HG02588 (cell line): ENCODE results near the gene TGDS.
"Not testable (repeated sequence)": the region's sequence is repeated elsewhere in the genome, so short reads cannot be mapped to it uniquely, and the experiment has no call there.

Source experiments
- ATAC-seq: cut with Tn5 transposase; IDR thresholded peaks from one replicate; pipeline ENCODE4 v1.9.1; 2021; ENCODE audit warnings: mild to moderate bottlenecking, moderate library complexity; ENCODE audit not compliant: unreplicated experiment

The TGDS gene

DNA sequence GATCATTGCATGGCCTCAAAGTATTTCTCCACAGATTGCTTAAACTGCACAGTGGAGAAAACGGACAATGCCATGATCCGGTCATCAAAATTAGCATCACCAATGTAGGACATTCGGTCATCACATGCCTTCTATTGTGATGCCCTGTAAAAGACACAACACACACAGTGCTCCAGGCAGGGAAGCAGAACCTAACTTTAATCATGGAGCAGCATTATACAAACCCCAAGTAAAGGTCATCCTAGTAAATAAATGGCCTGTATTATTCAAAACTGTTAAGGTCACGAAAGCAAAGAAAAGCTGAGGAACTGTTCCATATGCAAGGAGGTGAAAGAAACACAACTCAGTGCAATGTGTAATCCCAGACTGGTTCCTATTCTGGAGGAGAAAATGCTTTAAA lies 42.2 kb downstream of the TGDS start:
- no peak for ATAC-seq

DNA sequence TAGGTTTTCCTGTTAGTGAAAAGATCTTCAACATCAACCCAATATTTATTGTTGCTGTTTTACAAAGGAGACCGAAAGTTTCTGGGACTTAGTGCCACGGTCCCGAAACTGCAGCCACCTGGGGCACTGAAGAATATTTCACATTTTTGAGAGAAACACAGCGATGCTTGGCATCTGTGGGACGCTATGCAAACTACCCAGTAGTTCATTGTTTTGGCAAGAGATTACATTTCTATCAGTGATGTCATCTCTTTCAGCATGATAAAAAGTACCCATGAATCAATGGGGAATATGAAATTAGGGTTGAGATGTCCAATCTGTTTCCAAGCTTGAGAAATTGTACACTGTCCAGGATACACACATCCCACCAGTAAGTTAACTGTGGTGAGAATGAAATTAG lies 43.9 kb downstream of the TGDS start:
- no peak for ATAC-seq

DNA sequence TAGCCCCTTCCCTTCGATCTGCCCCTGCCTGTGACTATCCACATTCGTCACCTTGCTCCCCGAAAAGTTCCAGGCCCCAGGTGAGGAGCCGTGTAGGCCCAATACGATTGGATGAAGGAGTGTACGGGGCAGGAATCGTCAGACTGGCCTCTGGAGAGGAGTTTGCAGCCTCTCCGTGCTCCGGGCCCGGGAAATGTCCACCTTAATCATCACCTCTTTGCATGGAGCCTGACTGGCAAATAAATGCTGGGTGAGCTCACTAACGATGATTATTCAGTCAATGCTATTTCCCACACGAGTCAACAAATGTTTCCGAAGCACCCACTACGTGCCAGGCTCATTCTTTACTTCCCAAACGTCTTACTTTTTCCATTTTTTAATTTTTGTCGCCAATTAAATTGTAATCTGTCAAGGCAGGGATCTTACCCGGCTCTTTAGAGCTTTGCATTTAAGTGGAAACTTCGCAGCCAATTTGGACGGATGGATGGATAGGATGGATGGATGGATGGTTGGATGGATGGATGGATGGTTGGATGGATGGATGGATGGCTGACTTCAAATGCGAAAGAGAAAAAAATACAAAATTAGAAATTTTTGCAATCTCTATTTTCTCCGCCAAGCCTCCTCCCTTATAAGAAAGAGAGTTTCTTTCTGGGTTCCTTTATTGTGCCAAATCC lies 45.8 kb downstream of the TGDS start:
- peak; percentile 3 for ATAC-seq

DNA sequence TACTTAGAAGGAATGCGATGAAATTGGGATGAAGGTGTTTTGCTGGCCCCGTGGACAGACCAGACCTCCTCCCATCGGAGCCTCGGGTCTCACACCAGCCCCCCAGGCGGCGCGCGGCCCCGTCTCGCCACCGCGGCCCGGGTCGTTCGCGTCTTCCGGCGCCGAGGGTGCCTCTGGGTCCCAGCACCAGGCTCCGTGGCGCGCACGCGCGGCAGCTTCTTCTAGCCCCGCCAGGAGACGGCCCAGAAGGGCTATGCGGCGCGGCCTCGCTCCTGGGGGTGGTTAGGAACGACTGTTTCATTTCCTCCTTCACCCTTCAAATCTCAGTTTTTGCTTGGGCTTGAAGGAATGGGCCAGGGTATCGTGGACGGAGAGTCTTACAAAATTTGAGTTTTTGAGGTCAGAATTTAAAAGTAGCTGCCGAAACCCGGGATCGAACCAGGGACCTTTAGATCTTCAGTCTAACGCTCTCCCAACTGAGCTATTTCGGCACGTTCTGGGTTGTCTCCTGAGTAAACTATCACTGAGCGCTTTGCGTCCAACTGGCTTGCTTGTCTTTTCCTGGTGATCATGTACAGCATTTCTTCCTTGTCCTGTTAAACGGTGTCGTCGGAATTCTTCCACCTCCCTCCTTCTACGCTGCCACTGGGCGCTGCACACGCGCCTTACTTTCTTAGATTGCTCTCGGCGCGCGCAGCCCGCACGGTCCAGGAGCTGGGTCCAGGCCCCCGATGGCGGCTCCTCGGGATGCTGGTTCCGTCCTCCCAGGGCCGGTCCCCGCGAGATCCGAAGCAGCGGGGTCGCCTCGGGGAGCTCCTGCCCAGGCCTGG lies 46.5 kb downstream of the TGDS start:
- ATAC-seq = peak; percentile 90

DNA sequence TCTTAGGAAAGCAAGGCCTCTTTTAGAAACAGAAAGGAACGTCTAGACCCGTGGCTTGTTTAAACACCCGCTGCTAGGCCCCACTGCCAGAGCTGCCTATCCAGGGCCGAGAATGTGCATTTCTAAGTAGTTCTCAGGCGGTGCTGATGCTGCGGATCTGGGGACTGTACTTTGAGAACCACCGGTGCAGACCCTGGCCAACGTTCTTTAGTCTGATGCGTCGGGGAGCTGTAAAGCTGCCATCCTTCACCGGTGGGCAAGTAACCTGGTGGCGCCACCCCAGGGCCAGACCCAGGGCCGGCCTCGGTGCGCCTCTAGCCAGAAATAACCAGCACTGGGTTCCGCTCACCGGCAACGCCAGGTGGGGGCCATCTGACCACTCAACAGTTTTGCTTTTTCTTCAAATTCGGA lies 47.1 kb downstream of the TGDS start:
- ATAC-seq = peak; percentile 57

DNA sequence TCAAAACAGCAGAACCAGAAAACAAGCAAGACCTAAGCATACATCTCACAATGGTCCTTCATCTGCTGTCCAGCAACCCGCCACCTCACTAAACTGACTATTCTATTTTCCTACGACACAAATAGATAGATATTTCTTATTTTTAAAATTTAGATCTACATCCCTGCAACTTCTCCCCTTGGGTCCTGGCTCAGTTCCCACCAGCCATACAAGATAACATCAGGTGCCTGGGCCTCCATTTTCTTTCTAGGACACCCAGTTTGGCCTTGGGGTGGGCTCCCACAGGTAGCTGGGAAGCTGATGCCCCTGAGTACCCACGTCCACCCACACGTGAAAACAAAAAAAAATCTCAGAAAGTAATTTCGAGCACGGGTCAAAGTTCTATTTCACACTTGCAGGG lies 47.6 kb downstream of the TGDS start:
- no peak for ATAC-seq

DNA sequence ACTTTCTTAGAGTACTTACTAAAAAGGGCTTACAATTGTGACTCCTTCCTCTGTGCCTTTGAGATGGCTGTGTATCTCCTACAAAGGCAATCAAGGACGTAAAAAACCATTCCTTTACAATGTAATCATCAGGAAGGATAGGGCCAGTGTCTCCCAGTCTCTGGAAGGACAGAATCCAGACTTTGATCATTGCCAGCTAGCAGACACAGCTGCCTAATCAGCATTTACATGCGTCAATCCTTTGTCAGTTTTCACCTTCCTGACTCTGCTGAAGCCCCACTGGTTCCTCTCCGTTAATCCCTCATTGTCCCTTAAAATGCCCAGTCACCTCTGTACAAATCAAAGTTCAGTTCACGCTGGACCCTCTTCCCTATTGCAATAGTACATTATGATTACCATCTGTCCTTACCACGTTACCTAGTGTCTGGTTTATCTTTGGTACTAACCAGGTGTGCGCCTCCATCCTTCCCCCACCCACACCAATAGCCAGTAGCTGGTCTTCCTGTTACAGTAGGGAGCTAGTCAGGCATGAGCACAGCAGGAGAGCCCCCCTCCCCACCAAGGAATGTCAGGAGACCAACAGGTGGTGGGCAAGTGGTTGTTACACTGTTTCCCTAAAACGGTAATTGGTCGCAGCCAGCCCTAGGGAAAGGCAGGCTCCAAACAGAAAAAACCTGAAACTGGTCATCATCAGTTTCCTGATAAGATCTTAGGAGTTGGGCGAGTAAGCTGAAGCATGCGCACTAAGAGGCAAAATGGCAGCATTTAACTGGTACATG lies 49.7 kb downstream of the TGDS start:
- no peak for ATAC-seq

DNA sequence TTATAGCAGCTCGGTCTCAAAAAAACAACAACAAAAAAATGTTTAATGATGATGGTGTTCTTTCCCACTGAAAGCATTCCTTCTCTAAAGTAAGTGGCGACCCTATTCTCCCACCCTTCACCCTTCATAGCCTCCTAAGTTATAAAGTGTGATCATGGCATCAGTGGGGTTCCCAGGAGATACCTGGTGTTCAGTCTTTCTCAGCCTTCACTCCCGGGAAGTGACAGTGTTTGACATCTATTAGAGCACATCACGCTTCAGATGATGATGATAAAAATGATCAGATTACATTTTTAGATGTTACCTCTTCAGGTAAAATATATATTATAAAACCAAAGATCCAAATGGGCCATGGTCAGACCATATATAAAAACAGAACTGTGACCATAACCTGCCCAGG lies 51.0 kb downstream of the TGDS start:
- ATAC-seq = no peak

DNA sequence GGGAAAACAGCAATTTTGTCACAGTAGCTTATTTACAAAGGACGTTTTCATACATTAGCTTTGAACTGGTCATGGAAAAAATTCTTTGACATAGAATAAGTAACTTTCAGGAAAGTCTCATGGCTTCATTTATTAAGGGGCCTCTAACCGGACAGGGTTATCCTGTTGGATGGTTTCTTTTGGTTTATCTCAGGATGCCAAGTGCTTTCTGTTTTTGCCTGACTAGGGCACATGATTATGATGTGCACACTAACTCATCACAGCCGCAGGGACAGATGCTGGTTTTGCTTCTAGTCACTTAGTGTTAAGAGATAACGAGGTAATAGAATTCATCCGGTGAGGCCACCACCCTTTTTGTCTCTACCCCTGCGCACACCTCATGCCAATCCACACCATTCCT lies 53.0 kb downstream of the TGDS start:
- no peak for ATAC-seq

DNA sequence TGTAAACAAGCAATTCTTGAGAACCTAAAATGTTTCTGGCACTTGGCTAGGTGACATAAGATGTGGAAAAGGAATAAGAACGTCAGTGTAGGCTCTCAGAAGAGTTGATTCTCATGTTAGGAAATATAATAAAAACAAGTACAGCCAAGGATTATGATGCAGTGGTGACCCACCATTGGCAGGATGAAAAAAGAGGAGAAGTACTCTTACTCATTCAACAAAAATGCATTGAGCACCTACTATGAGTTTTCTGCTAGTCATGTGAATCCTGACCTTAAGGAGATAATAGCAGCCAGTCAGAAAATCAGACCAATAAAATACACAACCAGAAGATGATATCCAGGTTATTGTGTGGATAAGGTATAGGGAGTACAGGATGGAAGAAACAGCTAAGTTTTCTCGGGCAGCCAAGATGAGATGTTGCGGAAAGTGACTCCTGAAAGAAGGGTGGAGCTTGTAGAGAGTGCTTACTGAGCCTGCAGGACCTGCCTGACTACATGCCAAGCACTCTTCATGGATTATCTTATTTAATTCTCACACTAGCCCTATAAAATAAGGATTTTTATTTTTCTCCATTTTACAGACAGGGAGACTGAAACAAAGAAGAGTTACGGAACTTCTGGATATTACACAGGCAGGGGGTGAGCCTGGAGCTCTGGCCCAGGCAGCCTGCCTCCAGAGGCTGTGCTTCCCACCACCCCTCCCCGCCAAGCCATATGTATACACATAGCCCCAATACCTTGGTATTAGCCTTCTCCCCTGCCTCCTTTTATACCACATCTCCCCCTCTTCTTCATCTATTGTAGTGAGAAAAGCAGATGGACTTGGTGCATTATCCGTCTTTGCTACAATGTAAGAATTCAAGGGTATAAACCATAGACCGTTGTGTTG lies 58.0 kb downstream of the TGDS start:
- no peak for ATAC-seq

DNA sequence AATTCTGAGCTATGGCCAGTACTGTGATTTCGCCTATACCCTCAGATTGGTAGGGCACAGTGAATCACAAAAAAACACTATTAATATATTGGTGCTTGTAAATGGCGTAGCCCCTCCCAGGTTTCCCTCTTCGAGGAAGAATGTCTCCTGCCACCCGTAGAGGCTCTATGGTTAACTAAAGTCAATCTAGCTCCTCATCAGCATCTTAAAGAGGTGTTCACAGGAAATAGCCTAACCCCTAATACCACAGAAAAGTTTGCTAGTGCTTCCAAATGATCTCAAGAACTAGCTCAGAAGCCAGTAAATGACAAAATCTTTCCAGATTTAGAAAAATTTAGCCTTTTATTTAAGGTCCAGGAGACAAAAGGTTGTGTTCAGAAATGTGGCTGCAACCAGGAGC lies 60.2 kb downstream of the TGDS start:
- ATAC-seq = no peak

DNA sequence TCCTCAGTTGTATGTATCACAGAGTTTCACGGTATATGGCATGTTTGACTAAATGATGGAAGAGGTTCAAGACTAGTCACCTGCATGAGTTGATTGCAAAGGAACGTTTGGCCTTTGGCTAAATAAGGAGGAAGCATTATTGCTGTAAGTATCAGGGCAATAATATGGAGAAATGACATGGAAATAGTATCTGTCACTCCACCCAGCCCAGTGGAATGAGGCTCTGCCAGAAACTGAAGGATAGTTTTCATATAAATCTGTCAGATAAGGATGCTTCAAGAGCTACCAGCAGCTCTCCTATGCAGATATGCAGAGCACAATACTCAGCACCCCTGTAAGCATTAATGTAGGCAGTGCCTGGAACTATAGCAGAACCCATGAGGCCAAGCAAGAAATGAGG lies 60.7 kb downstream of the TGDS start:
- no peak for ATAC-seq

DNA sequence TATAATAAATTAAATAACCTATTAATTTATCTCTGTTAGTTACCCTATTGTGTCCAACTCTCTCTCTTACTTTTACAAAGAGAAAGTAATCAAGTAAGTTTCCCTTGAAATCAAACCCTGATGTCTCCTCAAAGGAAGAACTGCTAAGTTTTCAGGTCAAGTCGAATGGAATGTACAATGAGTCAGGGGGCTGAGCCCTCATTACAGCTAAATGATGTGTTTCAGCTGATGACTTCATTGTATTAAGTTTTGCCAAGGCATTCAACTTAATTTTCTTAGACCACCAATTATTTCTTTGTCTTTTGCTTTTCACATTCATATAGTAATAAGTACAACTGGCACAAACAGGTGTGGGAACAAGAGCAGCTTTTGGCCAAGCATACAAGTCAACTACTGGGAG lies 61.8 kb downstream of the TGDS start:
- ATAC-seq = no peak

DNA sequence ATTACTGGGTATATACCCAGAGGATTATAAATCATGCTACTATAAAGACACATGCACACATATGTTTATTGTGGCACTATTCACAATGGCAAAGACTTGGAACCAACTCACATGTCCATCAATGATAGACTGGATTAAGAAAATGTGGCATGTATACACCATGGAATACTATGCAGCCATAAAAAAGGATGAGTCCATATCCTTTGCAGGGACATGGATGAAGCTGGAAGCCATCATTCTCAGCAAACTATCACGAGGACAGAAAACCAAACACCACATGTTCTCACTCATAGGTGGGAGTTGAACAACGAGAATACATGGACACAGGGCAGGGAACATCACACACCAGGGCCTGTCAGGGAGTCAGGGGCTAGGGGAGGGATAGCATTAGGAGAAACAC lies 63.7 kb downstream of the TGDS start:
- not testable (repeated sequence) for ATAC-seq

DNA sequence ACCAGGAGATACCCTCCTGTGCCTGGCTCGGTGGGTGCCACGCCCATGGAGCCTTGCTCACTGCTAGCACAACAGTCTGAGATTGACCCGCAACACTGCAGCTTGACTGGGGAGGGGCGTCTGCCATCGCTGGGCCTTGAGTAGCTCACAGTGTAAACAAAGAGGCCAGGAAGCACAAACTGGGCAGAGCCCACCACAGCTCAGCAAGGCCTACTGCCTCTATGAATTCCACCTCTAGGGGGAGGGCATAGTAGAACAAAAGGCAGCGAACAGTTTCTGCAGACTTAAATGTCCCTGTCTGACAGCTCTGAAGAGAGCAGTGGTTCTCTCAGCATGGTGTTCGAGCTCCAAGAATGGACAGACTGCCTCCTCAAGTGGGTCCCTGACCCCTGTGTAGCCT lies 69.0 kb downstream of the TGDS start:
- not testable (repeated sequence) for ATAC-seq

DNA sequence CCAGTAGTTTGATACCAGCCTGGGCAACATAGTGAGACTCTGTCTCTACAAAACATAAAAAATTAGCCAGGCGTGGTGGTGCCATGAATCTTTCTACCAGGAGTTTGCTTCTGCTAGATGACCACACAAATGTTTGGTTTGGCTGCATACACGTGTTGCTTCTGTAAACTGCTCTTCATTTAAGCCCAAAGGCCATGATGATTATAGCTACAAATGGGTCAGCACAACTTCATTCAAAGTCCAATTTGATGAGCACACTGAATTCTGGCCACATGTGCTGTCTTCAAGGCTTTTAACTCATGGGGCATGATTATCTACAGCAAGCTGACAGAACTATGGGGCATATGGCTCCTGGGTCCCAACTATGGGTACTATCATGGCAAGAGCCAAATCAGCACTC lies 70.2 kb downstream of the TGDS start:
- ATAC-seq = no peak

DNA sequence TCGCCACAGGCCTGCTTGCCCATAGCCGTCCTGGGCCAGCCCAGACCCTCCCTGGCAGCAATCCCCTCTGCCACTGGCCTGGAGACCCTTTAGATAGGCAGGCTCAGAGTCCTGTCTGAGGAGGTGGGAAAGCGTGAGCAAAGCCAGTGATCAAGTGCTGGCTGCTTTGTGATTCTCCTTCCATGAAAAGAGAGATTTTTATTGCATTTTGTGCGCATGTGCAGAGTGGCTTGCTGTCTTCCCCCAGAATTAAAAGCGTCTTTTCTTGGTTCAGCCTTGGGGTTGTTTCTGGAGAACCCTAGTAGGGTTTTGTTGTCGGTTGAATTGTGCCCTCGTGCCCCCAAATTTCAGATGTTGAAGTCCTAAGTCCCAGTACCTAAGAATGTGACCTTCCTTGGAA lies 71.5 kb downstream of the TGDS start:
- no peak for ATAC-seq
